K562 (cell line): ENCODE data around the gene RAPGEF5. TPM values are rescaled to one million over a fixed set of nuclear protein-coding genes. Genes with fewer than 3 reads are reported as not detected.
A peak's percentile ranks its signal among the peaks of the same experiment; 100 is the strongest.

Source experiments
- ATAC-seq: fragments of 200-7000 bp; cut with Tn5 transposase; 3 replicates; pipeline ENCODE4 v1.9.1; 2020; ENCODE audit warnings: moderate library complexity
- BruUV-seq: library from RNA; stranded (reverse); fragments of 400-500 nt; replicated peaks from 2 replicates; lab custom pipeline; 2021; lab: Mats Ljungman, UMichigan
- CTCF ChIA-PET: fragments of 300-600 bp; formaldehyde crosslinking; extraction: SDS; loops from one replicate; lab custom pipeline; 2021; ENCODE audit warnings: low intra/inter-chr PET ratio; lab: Yijun Ruan, JAX
- POLR2A ChIA-PET: fragments of 300-600, 350-650 bp; sonication (Branson Sonifier 250); formaldehyde crosslinking; extraction: SDS; loops from one replicate; lab custom pipeline; 2021; ENCODE audit warnings: antibody characterized with exemption, inconsistent platforms; lab: Yijun Ruan, JAX
- DNase-seq, 4 experiments: peaks; one replicate each; pipeline versions ENCODE4 v3.0.0 to v3.0.0-alpha.2; 2011 to 2018; ENCODE audit warnings: low spot score in 3 of 4, mixed read lengths in 3 of 4; ENCODE audit errors: extremely low read depth in 1 of 4
- FAIRE-seq: peaks from 2 replicates; lab custom pipeline; 2011; peaks lifted over from hg19 to GRCh38; lab: Jason Lieb, UNC
- H2AFZ ChIP-seq: 2 replicates; pipeline ENCODE4 v1.6.0; 2011; ENCODE audit warnings: low read depth, low read length, control low read depth, inconsistent platforms
- H3K27ac ChIP-seq: fragments of 200-600 bp; 3 replicates; pipeline ENCODE4 v1.8.0; 2011; ENCODE audit warnings: low read depth, mild to moderate bottlenecking, control low read depth, inconsistent platforms, low read length, moderate library complexity, mixed read lengths; ENCODE audit errors: extremely low read depth
- H3K27me3 ChIP-seq, 2 experiments: fragments of 300-600 bp in 1 of 2; 2 replicates in 1 of 2; 3 replicates in 1 of 2; pipeline versions ENCODE4 v1.6.0 to v1.8.0; 2011; ENCODE audit warnings: inconsistent platforms in 2 of 2, low read length in 2 of 2, mild to moderate bottlenecking in 1 of 2, mixed read lengths in 1 of 2, moderate library complexity in 1 of 2; ENCODE audit not compliant: control insufficient read depth in 2 of 2, insufficient read depth in 2 of 2
- H3K36me3 ChIP-seq: fragments of 300-600 bp; 3 replicates; pipeline ENCODE4 v1.8.0; 2011; ENCODE audit warnings: mild to moderate bottlenecking, low read length, inconsistent platforms; ENCODE audit not compliant: control insufficient read depth, insufficient read depth
- H3K4me1 ChIP-seq, 2 experiments: fragments of 200-600 bp in 1 of 2; replicated peaks in 1 of 2; 2 replicates in 1 of 2; 3 replicates in 1 of 2; pipeline versions ENCODE4 v1.5.1 to v1.8.0; 2011; ENCODE audit warnings: inconsistent platforms in 2 of 2, low read length in 2 of 2, mild to moderate bottlenecking in 1 of 2, mixed read lengths in 1 of 2, moderate library complexity in 1 of 2; ENCODE audit not compliant: control insufficient read depth in 2 of 2, insufficient read depth in 2 of 2
- H3K4me2 ChIP-seq: 2 replicates; pipeline ENCODE4 v1.6.1; 2011; ENCODE audit warnings: low read length, control low read depth, inconsistent platforms, mixed read lengths; ENCODE audit not compliant: insufficient read depth
- H3K4me3 ChIP-seq: fragments of 200-600 bp; sonication (generic), shearing (Covaris generic); 2 replicates; pipeline ENCODE4 v1.5.1; 2016; ENCODE audit warnings: control low read depth, inconsistent platforms
- H3K79me2 ChIP-seq: fragments of 200-600 bp; 3 replicates; pipeline ENCODE4 v1.8.0; 2011; ENCODE audit warnings: low read length, inconsistent platforms; ENCODE audit not compliant: control insufficient read depth, insufficient read depth
- H3K9ac ChIP-seq, 2 experiments: 2 replicates each; pipeline versions ENCODE4 v1.6.0 to v1.6.1; 2011; ENCODE audit warnings: low read depth in 2 of 2, low read length in 2 of 2, control low read depth in 1 of 2, inconsistent platforms in 1 of 2, mild to moderate bottlenecking in 1 of 2, mixed read lengths in 1 of 2; ENCODE audit not compliant: insufficient read depth in 1 of 2
- H3K9me1 ChIP-seq: one replicate; pipeline ENCODE4 v1.6.0; 2011; ENCODE audit warnings: inconsistent platforms, mild to moderate bottlenecking, low read length, moderate library complexity; ENCODE audit not compliant: control insufficient read depth, insufficient read depth
- H3K9me3 ChIP-seq: replicated peaks from 2 replicates; pipeline ENCODE4 v1.5.1; 2011; ENCODE audit warnings: low read depth, low read length, inconsistent platforms; ENCODE audit not compliant: control insufficient read depth, insufficient read depth
- H4K20me1 ChIP-seq: replicated peaks from 2 replicates; pipeline ENCODE4 v1.6.1; 2011; ENCODE audit warnings: low read length, inconsistent platforms, mixed read lengths; ENCODE audit not compliant: control insufficient read depth, insufficient read depth
- ELF2 ChIP-seq: fragments of 250-450 bp; sonication (Bioruptor Pico); IDR thresholded peaks from 2 replicates; pipeline ENCODE4 v1.5.0; 2021; ENCODE audit warnings: mild to moderate bottlenecking
- GABPB1 ChIP-seq: sonication (generic); formaldehyde crosslinking; IDR thresholded peaks from 2 replicates; pipeline ENCODE4 v1.8.0; 2022; ENCODE audit warnings: mild to moderate bottlenecking, missing genetic modification reagents
- GTF2A2 ChIP-seq: IDR thresholded peaks from 2 replicates; pipeline ENCODE4 v1.6.1; 2016; ENCODE audit warnings: mild to moderate bottlenecking, missing genetic modification characterization, missing compliant biosample characterization
- MCM7 ChIP-seq, 2 experiments: fragments of 450-650 bp; IDR thresholded peaks; 2 replicates each; pipeline ENCODE4 v1.6.1; 2016 to 2018
- MIER1 ChIP-seq: fragments of 450-650 bp; IDR thresholded peaks from 2 replicates; pipeline ENCODE4 v1.6.1; 2016; ENCODE audit warnings: antibody characterized with exemption, mild to moderate bottlenecking, low read depth
- MLLT1 ChIP-seq, 2 experiments: fragments of 450-650 bp; IDR thresholded peaks; 2 replicates each; pipeline ENCODE4 v1.6.1; 2016
- NRF1 ChIP-seq, 2 experiments: fragments of 450-650 bp; IDR thresholded peaks in 1 of 2; conservative IDR thresholded peaks in 1 of 2; 2 replicates each; pipeline ENCODE4 v1.6.1; 2014; ENCODE audit warnings: mild to moderate bottlenecking in 2 of 2
- XRCC5 ChIP-seq: fragments of 200-400 bp; formaldehyde crosslinking; IDR thresholded peaks from 2 replicates; pipeline ENCODE4 v1.6.1; 2017; ENCODE audit warnings: low read depth, mild to moderate bottlenecking, low read length
- ZNF175 ChIP-seq: fragments of 200-800 bp; sonication (Bioruptor generic); IDR thresholded peaks from 2 replicates; pipeline ENCODE4 v1.6.1; 2016; ENCODE audit warnings: low read depth, mild to moderate bottlenecking, missing genetic modification characterization, missing compliant biosample characterization
- ZNF398 ChIP-seq: fragments of 250-450 bp; sonication (Bioruptor Pico); IDR thresholded peaks from 2 replicates; pipeline ENCODE4 v1.8.0; 2021; ENCODE audit warnings: moderate library complexity, mild to moderate bottlenecking, inconsistent platforms
- WGBS: fragments of 100-300 bp; shearing (Covaris generic); methylation state at CpG from one replicate; pipeline ENCODE4 v1.1.6; 2016; ENCODE audit warnings: low coverage, mixed read lengths; ENCODE audit not compliant: insufficient coverage; ENCODE audit errors: missing lambda C conversion rate; 5-methylcytosine and 5-hydroxymethylcytosine counted together
- in situ Hi-C: fragments of 300-500 bp; cut with MboI; formaldehyde crosslinking; loops from 4 replicates; pipeline ENCODE4 v1.15.0; 2018; ENCODE audit warnings: inconsistent platforms, mixed read lengths
- intact Hi-C: fragments of 100-400 bp; cut with micrococcal nuclease; formaldehyde crosslinking; loops from 2 replicates; pipeline ENCODE4 v1.14.2; 2022
- polyA plus RNA-seq, 8 experiments: library from polyadenylated mRNA; depleted of rRNA in 4 of 8; stranded (reverse) in 5 of 8; unstranded in 3 of 8; fragments of >200 nt; fragmentation: Nextera tagmentation in 2 of 8; fragmentation: Illumina TruSeq in 1 of 8; extraction: Ambion mirVana in 2 of 8; extraction: Trizol in 1 of 8; gene quantifications; 2 replicates each; pipeline versions ENCODE4 v1.2.1 to v1.2.3, GENCODE V29; 2011 to 2014; ENCODE audit warnings: inconsistent platforms in 1 of 8, missing spikeins in 1 of 8
- total RNA-seq, 7 experiments: library from RNA; depleted of rRNA in 6 of 7; stranded (reverse); fragments of >200 nt in 6 of 7; fragmentation: Illumina TruSeq in 2 of 7; extraction: Trizol in 2 of 7; gene quantifications; 2 replicates each; pipeline versions ENCODE4 v1.2.1 to v1.2.3, GENCODE V29; 2011 to 2021; ENCODE audit warnings: low replicate concordance in 1 of 7

Gene RAPGEF5
- total and polyA plus RNA-seq, 9 of the 15 experiments (the other 6 are each of a cell fraction or from before 2014, with no cell fraction given) = 0.39 to 2.0 (median 1.1) TPM

- ChIA-PET CTCF (no interaction called here), POLR2A (interaction anchor here (0.7 kb wide), 2 partner anchors 35 to 112 kb away, joined by 3 read pairs; no protein-coding TSS in a partner anchor)
- Histone ChIP-seq H3K9me1 (no peaks in the 10 kb centered on the region), H3K4me2 (no peak overlapping the region), H3K36me3 (no peaks in the 10 kb centered on the region), H3K27me3 (no peaks in the 10 kb centered on the region), H3K9ac (no peak overlapping the region), H3K27ac (no peak overlapping the region), H4K20me1 (no peaks in the 10 kb centered on the region), H3K4me1 (peaks cover 0 to 3% of the 10 kb centered on the region in 2 experiments; a peak in 2 of 5 replicates), H3K79me2 (no peaks in the 10 kb centered on the region), H3K4me3 (no peak overlapping the region), H3K9me3 (no peaks in the 10 kb centered on the region; the same call in 1 of the 2 replicates), H2AFZ (no peak overlapping the region; the same call in 1 of the 2 replicates)
- intact Hi-C loops (no loop called here), in situ Hi-C loops (no loop called here)
- DNase-seq (no peak), ATAC-seq (no peak), FAIRE-seq (no peak)
- no TSS peak for BruUV-seq
- WGBS = 44% methylated on average over 7 of the region's 7 CpGs
- TF ChIP-seq MCM7 (IDR thresholded peaks at IDR 0.05) = no peak
- TF ChIP-seq NRF1 (conservative IDR thresholded peaks at IDR 0.05 in 1 of 2, IDR thresholded peaks at IDR 0.05 in 1 of 2) = peak; percentile 75 to 78
Measured at GRCh38 chr7:22338877-22339276, 18.1 kb downstream of the RAPGEF5 start.

- intact Hi-C loops = no loop called here
- no peak overlapping the region for H3K27ac ChIP-seq
- no peak for TF ChIP-seq GTF2A2 (tag)
- TF ChIP-seq ZNF398 (CRISPR knock-in tag) = no peak
- no peak for TF ChIP-seq MIER1
- TF ChIP-seq MLLT1 (IDR thresholded peaks at IDR 0.05) = no peak
- TF ChIP-seq ZNF175 (CRISPR knock-in tag) = no peak
- TF ChIP-seq ELF2 (CRISPR knock-in tag) = no peak
- no peak for TF ChIP-seq XRCC5
- TF ChIP-seq GABPB1 (CRISPR knock-in tag) = no peak
Measured at GRCh38 chr7:22338411-22338810, 18.5 kb downstream of the RAPGEF5 start.

More at GRCh38 chr7:22338411-22338810, 18.5 kb downstream of the RAPGEF5 start:
- no peaks in the 10 kb centered on the region for H3K27me3 ChIP-seq
- no peak for FAIRE-seq
- H2AFZ ChIP-seq = no peak overlapping the region
- H3K79me2 ChIP-seq = no peaks in the 10 kb centered on the region
- H3K4me3 ChIP-seq = no peak overlapping the region
- CTCF ChIA-PET = no interaction called here
- POLR2A ChIA-PET = no interaction called here
- WGBS = 53% methylated on average over 2 of the region's 2 CpGs
- BruUV-seq = no TSS peak
- H3K9me1 ChIP-seq = no peaks in the 10 kb centered on the region
- H3K9me3 ChIP-seq = no peaks in the 10 kb centered on the region; the same call in 1 of the 2 replicates
- H3K9ac ChIP-seq = no peak overlapping the region
- H3K36me3 ChIP-seq = no peaks in the 10 kb centered on the region
- H3K4me2 ChIP-seq = no peak overlapping the region
- in situ Hi-C loops = no loop called here
- peaks cover 0 to 3% of the 10 kb centered on the region in 2 experiments; a peak in 2 of 5 replicates for H3K4me1 ChIP-seq
- no peak for DNase-seq
- no peaks in the 10 kb centered on the region for H4K20me1 ChIP-seq
- no peak for ATAC-seq
